ENCODE data around the gene COL25A1.
"Not testable (repeated sequence)": the region's sequence is repeated elsewhere in the genome, so short reads cannot be mapped to it uniquely, and the experiment has no call there.

Gene COL25A1

GRCh38 chr4:109121561-109121960 lies 180.9 kb downstream of the COL25A1 start:
- DNase-seq: no peak

GRCh38 chr4:109119852-109120251 lies 182.6 kb downstream of the COL25A1 start:
- DNase-seq: no peak

- no peak for DNase-seq
Measured at GRCh38 chr4:109118635-109119034, 183.8 kb downstream of the COL25A1 start.

GRCh38 chr4:109114501-109114900 lies 188.0 kb downstream of the COL25A1 start:
- DNase-seq: no peak

GRCh38 chr4:109113521-109113920 lies 188.9 kb downstream of the COL25A1 start:
- no peak for DNase-seq

GRCh38 chr4:109111031-109111430 lies 191.4 kb downstream of the COL25A1 start:
- DNase-seq: no peak

- DNase-seq: not testable (repeated sequence)
Measured at GRCh38 chr4:109108215-109108614, 194.2 kb downstream of the COL25A1 start.

GRCh38 chr4:109094056-109094455 lies 208.4 kb downstream of the COL25A1 start:
- no peak for DNase-seq

- no peak for DNase-seq
Measured at GRCh38 chr4:109091727-109092409, 210.6 kb downstream of the COL25A1 start.

- DNase-seq: no peak
Measured at GRCh38 chr4:109083911-109084310, 218.5 kb downstream of the COL25A1 start.

- no peak for DNase-seq
Measured at GRCh38 chr4:109079731-109080130, 222.7 kb downstream of the COL25A1 start.

GRCh38 chr4:109079201-109079600 lies 223.3 kb downstream of the COL25A1 start:
- no peak for DNase-seq

- no peak for DNase-seq
Measured at GRCh38 chr4:109078724-109079123, 223.7 kb downstream of the COL25A1 start.

GRCh38 chr4:109077505-109077904 lies 225.0 kb downstream of the COL25A1 start:
- DNase-seq: no peak

GRCh38 chr4:109076709-109077108 lies 225.7 kb downstream of the COL25A1 start:
- not testable (repeated sequence) for DNase-seq

- no peak for DNase-seq
Measured at GRCh38 chr4:109075621-109076020, 226.8 kb downstream of the COL25A1 start.

- peak; percentile 42 to 68 for DNase-seq
Measured at GRCh38 chr4:109072595-109072994, 229.9 kb downstream of the COL25A1 start.

- DNase-seq: not testable (repeated sequence)
Measured at GRCh38 chr4:109070677-109071076, 231.8 kb downstream of the COL25A1 start.

- no peak for DNase-seq
Measured at GRCh38 chr4:109067508-109068235, 234.8 kb downstream of the COL25A1 start.

GRCh38 chr4:109065006-109065405 lies 237.5 kb downstream of the COL25A1 start:
- no peak for DNase-seq

GRCh38 chr4:109053257-109053656 lies 249.2 kb downstream of the COL25A1 start:
- no peak for DNase-seq

- peak; percentile 7 to 61 for DNase-seq
Measured at GRCh38 chr4:109052821-109053220, 249.6 kb downstream of the COL25A1 start.

- no peak for DNase-seq
Measured at GRCh38 chr4:109051054-109051453, 251.4 kb downstream of the COL25A1 start.

GRCh38 chr4:109049926-109050325 lies 252.5 kb downstream of the COL25A1 start:
- no peak for DNase-seq
